Muscle layer of duodenum (tissue), 2 donors: Measurements from ENCODE around the gene SLC25A4.
A peak's percentile ranks its signal among the peaks of the same experiment; 100 is the strongest.

Source experiments
- H3K27ac ChIP-seq: one replicate; pipeline ENCODE4 v1.7.0; 2013; ENCODE audit warnings: mild to moderate bottlenecking, low read length
- H3K27me3 ChIP-seq: one replicate; pipeline ENCODE4 v1.7.0; 2013; ENCODE audit warnings: low read depth, mild to moderate bottlenecking, control low read depth, low read length
- H3K36me3 ChIP-seq, 2 donors: one replicate each; pipeline ENCODE4 v1.7.0; 2013; ENCODE audit warnings: low read length in 2 of 2, control low read depth in 1 of 2, mild to moderate bottlenecking in 1 of 2; ENCODE audit not compliant: insufficient read depth in 2 of 2, control insufficient read depth in 1 of 2
- H3K4me1 ChIP-seq, 2 donors: one replicate each; pipeline ENCODE4 v1.7.0; 2013; ENCODE audit warnings: low read length in 2 of 2, mild to moderate bottlenecking in 2 of 2, control low read depth in 1 of 2, moderate library complexity in 1 of 2; ENCODE audit not compliant: insufficient read depth in 2 of 2, control insufficient read depth in 1 of 2
- H3K4me3 ChIP-seq, 2 donors: one replicate each; pipeline ENCODE4 v1.7.0; 2013; ENCODE audit warnings: low read length in 2 of 2, low read depth in 1 of 2, mild to moderate bottlenecking in 1 of 2
- H3K9me3 ChIP-seq, 2 donors: one replicate each; pipeline ENCODE4 v1.7.0; 2013; ENCODE audit warnings: low read length in 2 of 2, control low read depth in 1 of 2, mild to moderate bottlenecking in 1 of 2; ENCODE audit not compliant: control insufficient read depth in 1 of 2
- donor health status: healthy.

SLC25A4 gene

GRCh38 chr4:185143601-185143969 lies 519 bp downstream of the SLC25A4 start:
- peaks cover 0 to 24% of the 10 kb centered on the region in 2 donors for H3K4me1 ChIP-seq
- peaks cover 4 to 10% of the 10 kb centered on the region in 2 donors for H3K36me3 ChIP-seq
- no peaks in the 10 kb centered on the region for H3K9me3 ChIP-seq
- no peaks in the 10 kb centered on the region for H3K27me3 ChIP-seq
- H3K27ac ChIP-seq: peak overlapping the region; percentile 64
- H3K4me3 ChIP-seq: peak overlapping the region; percentile 62 to 83

- Histone ChIP-seq H3K27me3 (no peaks in the 10 kb centered on the region), H3K4me3 (peak overlapping the region; percentile 62 to 83), H3K27ac (peak overlapping the region; percentile 64), H3K36me3 (peaks cover 4 to 14% of the 10 kb centered on the region in 2 donors), H3K4me1 (peaks cover 0 to 24% of the 10 kb centered on the region in 2 donors), H3K9me3 (no peaks in the 10 kb centered on the region)
Observed at GRCh38 chr4:185144601-185145240, 1.7 kb downstream of the SLC25A4 start.

DNA sequence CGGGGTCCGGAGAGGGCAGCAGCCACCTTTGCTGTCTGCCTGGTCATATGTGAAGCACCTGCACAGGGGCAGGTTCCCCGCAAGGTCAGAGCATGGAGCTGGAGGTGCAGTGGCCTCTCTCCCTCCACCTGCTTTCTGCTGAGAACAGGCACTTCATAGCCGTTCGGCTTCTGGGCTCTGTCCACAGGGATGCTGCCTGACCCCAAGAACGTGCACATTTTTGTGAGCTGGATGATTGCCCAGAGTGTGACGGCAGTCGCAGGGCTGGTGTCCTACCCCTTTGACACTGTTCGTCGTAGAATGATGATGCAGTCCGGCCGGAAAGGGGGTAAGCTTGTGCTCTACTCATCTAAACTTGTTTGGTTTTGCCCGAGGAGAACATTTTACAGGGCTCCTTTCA lies 2.5 kb downstream of the SLC25A4 start:
- H3K27ac ChIP-seq: peak overlapping the region; percentile 64
- peak overlapping the region; percentile 62 to 83 for H3K4me3 ChIP-seq
- no peaks in the 10 kb centered on the region for H3K9me3 ChIP-seq
- no peaks in the 10 kb centered on the region for H3K27me3 ChIP-seq
- H3K4me1 ChIP-seq: peaks cover 0 to 24% of the 10 kb centered on the region in 2 donors
- peaks cover 10 to 14% of the 10 kb centered on the region in 2 donors for H3K36me3 ChIP-seq

DNA sequence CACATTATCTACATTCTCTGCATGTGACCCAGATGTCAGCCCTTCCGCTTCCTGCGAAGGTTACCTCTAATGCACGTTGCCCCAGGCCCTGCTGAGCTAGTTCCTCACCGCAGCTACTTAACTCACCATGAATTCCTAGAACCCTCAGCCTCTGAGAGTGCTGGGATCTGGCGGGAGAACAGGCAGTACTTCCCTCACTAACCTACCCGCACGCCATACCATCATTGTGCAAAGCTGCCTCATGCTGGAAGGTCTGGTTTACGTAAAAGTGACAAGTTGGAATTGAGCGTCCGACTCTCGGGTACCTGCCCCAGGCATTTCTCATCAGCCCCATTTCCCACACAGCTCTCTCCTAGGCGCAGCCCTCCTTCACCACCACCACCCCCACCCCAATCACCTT lies 6.3 kb downstream of the SLC25A4 start:
- Histone ChIP-seq H3K4me1 (peaks cover 0 to 16% of the 10 kb centered on the region in 2 donors), H3K27ac (no peak overlapping the region), H3K4me3 (no peak overlapping the region), H3K9me3 (no peaks in the 10 kb centered on the region), H3K27me3 (no peaks in the 10 kb centered on the region), H3K36me3 (peaks cover 13 to 14% of the 10 kb centered on the region in 2 donors)

GRCh38 chr4:185151296-185151695 lies 8.2 kb downstream of the SLC25A4 start:
- no peaks in the 10 kb centered on the region for H3K27me3 ChIP-seq
- H3K9me3 ChIP-seq: no peaks in the 10 kb centered on the region
- H3K36me3 ChIP-seq: peaks cover 9 to 14% of the 10 kb centered on the region in 2 donors
- no peak overlapping the region for H3K27ac ChIP-seq
- no peaks in the 10 kb centered on the region for H3K4me1 ChIP-seq
- no peak overlapping the region for H3K4me3 ChIP-seq

GRCh38 chr4:185165605-185166063 lies 22.6 kb downstream of the SLC25A4 start:
- H3K27ac ChIP-seq: no peak overlapping the region
- H3K27me3 ChIP-seq: no peaks in the 10 kb centered on the region
- no peaks in the 10 kb centered on the region for H3K9me3 ChIP-seq
- H3K4me3 ChIP-seq: no peak overlapping the region
- H3K36me3 ChIP-seq: peaks cover 11 to 16% of the 10 kb centered on the region in 2 donors
- H3K4me1 ChIP-seq: no peaks in the 10 kb centered on the region

- no peaks in the 10 kb centered on the region for H3K9me3 ChIP-seq
- no peaks in the 10 kb centered on the region for H3K27me3 ChIP-seq
- H3K27ac ChIP-seq: no peak overlapping the region
- H3K36me3 ChIP-seq: peaks cover 6 to 9% of the 10 kb centered on the region in 2 donors
- peaks cover 0 to 2% of the 10 kb centered on the region in 2 donors for H3K4me1 ChIP-seq
- no peak overlapping the region for H3K4me3 ChIP-seq
Observed at GRCh38 chr4:185167234-185167633, 24.2 kb downstream of the SLC25A4 start.

GRCh38 chr4:185171373-185172071 lies 28.5 kb downstream of the SLC25A4 start:
- Histone ChIP-seq H3K4me1 (peaks cover 0 to 7% of the 10 kb centered on the region in 2 donors), H3K4me3 (no peak overlapping the region), H3K36me3 (peaks cover 3 to 8% of the 10 kb centered on the region in 2 donors), H3K27me3 (no peaks in the 10 kb centered on the region), H3K9me3 (no peaks in the 10 kb centered on the region), H3K27ac (no peak overlapping the region)

- peaks cover 0 to 4% of the 10 kb centered on the region in 2 donors for H3K4me1 ChIP-seq
- H3K4me3 ChIP-seq: no peak overlapping the region
- no peak overlapping the region for H3K27ac ChIP-seq
- H3K9me3 ChIP-seq: no peaks in the 10 kb centered on the region
- H3K36me3 ChIP-seq: peaks cover 0 to 3% of the 10 kb centered on the region in 2 donors
- H3K27me3 ChIP-seq: no peaks in the 10 kb centered on the region
Observed at GRCh38 chr4:185179488-185179887, 36.4 kb downstream of the SLC25A4 start.

- H3K9me3 ChIP-seq: no peaks in the 10 kb centered on the region
- H3K4me1 ChIP-seq: peaks cover 4 to 6% of the 10 kb centered on the region in 2 donors
- no peak overlapping the region for H3K4me3 ChIP-seq
- no peaks in the 10 kb centered on the region for H3K36me3 ChIP-seq
- no peak overlapping the region for H3K27ac ChIP-seq
- H3K27me3 ChIP-seq: no peaks in the 10 kb centered on the region
Observed at GRCh38 chr4:185182239-185182638, 39.2 kb downstream of the SLC25A4 start.

GRCh38 chr4:185183622-185184281 lies 40.7 kb downstream of the SLC25A4 start:
- H3K9me3 ChIP-seq: no peaks in the 10 kb centered on the region
- H3K27ac ChIP-seq: no peak overlapping the region
- H3K27me3 ChIP-seq: no peaks in the 10 kb centered on the region
- H3K36me3 ChIP-seq: peaks cover 0 to 1% of the 10 kb centered on the region in 2 donors
- no peak overlapping the region for H3K4me3 ChIP-seq
- H3K4me1 ChIP-seq: peaks cover 4 to 9% of the 10 kb centered on the region in 2 donors
